Astrocyte (in vitro differentiated cells and primary cell): Measurements from ENCODE around the gene PPA1. TPM values are rescaled to one million over a fixed set of nuclear protein-coding genes. Genes with fewer than 3 reads are reported as not detected.
"Not testable (repeated sequence)": the region's sequence is repeated elsewhere in the genome, so short reads cannot be mapped to it uniquely, and the experiment has no call there.

Experiments
- DNase-seq: peaks from one replicate; pipeline ENCODE4 v3.0.0-alpha.2; 2010; ENCODE audit warnings: low read depth
- FAIRE-seq: peaks from 2 replicates; lab custom pipeline; 2011; peaks lifted over from hg19 to GRCh38; lab: Jason Lieb, UNC
- H2AFZ ChIP-seq: 2 replicates; pipeline ENCODE4 v1.6.0; 2012; ENCODE audit warnings: low read depth, low read length, inconsistent platforms
- H3K27ac ChIP-seq: 2 replicates; pipeline ENCODE4 v1.5.1; 2011; ENCODE audit warnings: low read depth, low read length, inconsistent platforms
- H3K27me3 ChIP-seq: 2 replicates; pipeline ENCODE4 v1.6.0; 2011; ENCODE audit warnings: low read length, inconsistent platforms; ENCODE audit not compliant: insufficient read depth
- H3K36me3 ChIP-seq: 2 replicates; pipeline ENCODE4 v1.5.1; 2011; ENCODE audit warnings: low read length, inconsistent platforms; ENCODE audit not compliant: insufficient read depth
- H3K4me1 ChIP-seq: 2 replicates; pipeline ENCODE4 v1.5.1; 2011; ENCODE audit warnings: low read length, inconsistent platforms; ENCODE audit not compliant: insufficient read depth
- H3K4me2 ChIP-seq: 2 replicates; pipeline ENCODE4 v1.6.0; 2012; ENCODE audit warnings: low read length, inconsistent platforms
- H3K4me3 ChIP-seq: 2 replicates; pipeline ENCODE4 v1.5.1; 2011; ENCODE audit warnings: low read depth, mild to moderate bottlenecking, low read length, inconsistent platforms; ENCODE audit not compliant: insufficient read depth
- H3K79me2 ChIP-seq: 2 replicates; pipeline ENCODE4 v1.6.0; 2012; ENCODE audit warnings: mild to moderate bottlenecking, low read length, inconsistent platforms; ENCODE audit not compliant: insufficient read depth
- H3K9ac ChIP-seq: 2 replicates; pipeline ENCODE4 v1.6.0; 2012; ENCODE audit warnings: mild to moderate bottlenecking, low read length, inconsistent platforms
- H3K9me3 ChIP-seq: 2 replicates; pipeline ENCODE4 v1.5.1; 2012; ENCODE audit warnings: low read depth, mild to moderate bottlenecking, low read length, inconsistent platforms; ENCODE audit not compliant: insufficient read depth
- H4K20me1 ChIP-seq: 2 replicates; pipeline ENCODE4 v1.6.0; 2012; ENCODE audit warnings: low read length, inconsistent platforms; ENCODE audit not compliant: insufficient read depth
- H3K27ac Mint-ChIP-seq: one replicate; pipeline ENCODE4 v1.8.0; 2021; ENCODE audit warnings: mild to moderate bottlenecking, mixed read lengths; ENCODE audit not compliant: unreplicated experiment
- H3K27me3 Mint-ChIP-seq: one replicate; pipeline ENCODE4 v1.8.0; 2021; ENCODE audit warnings: low read depth, mixed read lengths; ENCODE audit not compliant: unreplicated experiment
- H3K36me3 Mint-ChIP-seq: one replicate; pipeline ENCODE4 v1.8.0; 2021; ENCODE audit warnings: low read depth, mixed read lengths; ENCODE audit not compliant: unreplicated experiment
- H3K4me1 Mint-ChIP-seq: one replicate; pipeline ENCODE4 v1.8.0; 2021; ENCODE audit warnings: low read depth, mixed read lengths; ENCODE audit not compliant: unreplicated experiment
- H3K4me3 Mint-ChIP-seq: one replicate; pipeline ENCODE4 v1.8.0; 2021; ENCODE audit warnings: mild to moderate bottlenecking, moderate library complexity, mixed read lengths; ENCODE audit not compliant: unreplicated experiment
- H3K9me3 Mint-ChIP-seq: one replicate; pipeline ENCODE4 v1.8.0; 2021; ENCODE audit warnings: mild to moderate bottlenecking, mixed read lengths; ENCODE audit not compliant: unreplicated experiment
- EZH2 ChIP-seq: IDR thresholded peaks from 2 replicates; pipeline ENCODE4 v1.6.1; 2012; ENCODE audit warnings: mild to moderate bottlenecking, low read length, inconsistent platforms; ENCODE audit not compliant: insufficient read depth
- total RNA-seq: library from RNA; stranded (reverse); gene quantifications from 2 replicates; pipeline ENCODE4 v1.2.1, GENCODE V29; 2021
- TF ChIP-seq, protein P1 (sequence below): IDR thresholded peaks from 2 replicates; pipeline ENCODE4 v1.5.1; 2011; ENCODE audit warnings: low read depth, mild to moderate bottlenecking, inconsistent platforms, low read length, moderate library complexity; ENCODE audit not compliant: insufficient read depth

PPA1 gene
- total RNA-seq, 1 donor from 2014 or later = 108 TPM

DNA sequence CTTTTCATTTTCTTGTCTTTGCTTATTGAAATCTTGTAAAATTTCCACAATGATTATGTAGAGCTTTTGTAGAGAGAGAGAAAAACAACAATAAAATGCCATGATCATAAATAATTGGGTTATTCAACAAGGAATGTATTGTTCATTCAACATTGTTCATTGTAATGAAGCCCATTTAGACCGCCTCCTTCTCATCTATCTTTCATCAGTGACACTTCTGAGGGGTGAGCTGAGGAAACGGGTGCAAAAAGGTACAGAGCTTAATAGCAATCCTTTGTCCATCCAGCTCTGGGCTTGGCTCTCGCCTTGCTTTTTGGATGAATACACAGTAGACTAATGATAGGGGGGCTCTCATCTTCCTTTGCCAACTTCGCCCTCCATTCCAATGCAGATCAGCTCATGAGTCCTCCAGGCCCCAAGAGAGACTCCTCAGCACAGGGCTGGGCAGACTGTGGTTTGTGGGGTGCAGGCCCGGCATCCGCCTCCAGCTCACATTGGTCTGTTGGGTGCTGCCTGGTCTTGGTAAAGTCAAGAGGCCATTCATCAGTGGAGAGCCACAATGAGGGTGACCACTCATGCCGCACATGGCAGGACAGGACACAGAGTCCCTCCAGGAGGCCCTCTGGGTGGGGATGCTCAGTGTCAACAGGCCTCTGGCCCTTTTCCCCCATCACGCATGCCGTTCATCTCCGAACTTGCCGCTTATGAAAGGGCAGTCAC lies 17.9 kb upstream of the PPA1 start:
- Mint-ChIP-seq H3K27me3 (peaks cover 16% of the 10 kb centered on the region), H3K27ac (no peak overlapping the region), H3K9me3 (peaks cover 3% of the 10 kb centered on the region)

DNA sequence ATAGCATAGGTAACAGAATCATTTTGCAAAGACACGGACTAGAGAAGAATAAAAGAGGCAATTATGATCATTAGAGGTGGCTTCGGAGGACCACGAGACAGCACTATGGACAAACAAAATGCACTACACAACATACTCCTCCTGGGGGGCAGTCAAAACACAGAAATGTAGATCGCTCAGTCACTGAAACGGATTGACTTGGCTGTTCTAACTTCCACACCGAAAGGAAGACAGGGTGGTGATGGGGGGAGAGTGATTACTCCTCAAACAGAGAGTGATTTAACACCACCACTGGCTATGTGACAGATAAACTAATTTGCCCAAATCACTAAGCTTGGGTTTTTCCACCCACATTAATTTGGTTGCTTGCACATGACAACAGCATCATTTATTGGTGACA lies 14.1 kb upstream of the PPA1 start:
- H3K9me3 Mint-ChIP-seq = no peaks in the 10 kb centered on the region
- H3K4me3 ChIP-seq = no peak overlapping the region
- H3K27ac Mint-ChIP-seq = no peak overlapping the region
- no peak overlapping the region for H3K9ac ChIP-seq
- no peak for FAIRE-seq
- no peaks in the 10 kb centered on the region for H3K36me3 ChIP-seq
- H3K4me3 Mint-ChIP-seq = no peak overlapping the region
- H3K4me1 ChIP-seq = no peaks in the 10 kb centered on the region
- TF ChIP-seq EZH2 = no peak
- TF ChIP-seq, protein P1, sequence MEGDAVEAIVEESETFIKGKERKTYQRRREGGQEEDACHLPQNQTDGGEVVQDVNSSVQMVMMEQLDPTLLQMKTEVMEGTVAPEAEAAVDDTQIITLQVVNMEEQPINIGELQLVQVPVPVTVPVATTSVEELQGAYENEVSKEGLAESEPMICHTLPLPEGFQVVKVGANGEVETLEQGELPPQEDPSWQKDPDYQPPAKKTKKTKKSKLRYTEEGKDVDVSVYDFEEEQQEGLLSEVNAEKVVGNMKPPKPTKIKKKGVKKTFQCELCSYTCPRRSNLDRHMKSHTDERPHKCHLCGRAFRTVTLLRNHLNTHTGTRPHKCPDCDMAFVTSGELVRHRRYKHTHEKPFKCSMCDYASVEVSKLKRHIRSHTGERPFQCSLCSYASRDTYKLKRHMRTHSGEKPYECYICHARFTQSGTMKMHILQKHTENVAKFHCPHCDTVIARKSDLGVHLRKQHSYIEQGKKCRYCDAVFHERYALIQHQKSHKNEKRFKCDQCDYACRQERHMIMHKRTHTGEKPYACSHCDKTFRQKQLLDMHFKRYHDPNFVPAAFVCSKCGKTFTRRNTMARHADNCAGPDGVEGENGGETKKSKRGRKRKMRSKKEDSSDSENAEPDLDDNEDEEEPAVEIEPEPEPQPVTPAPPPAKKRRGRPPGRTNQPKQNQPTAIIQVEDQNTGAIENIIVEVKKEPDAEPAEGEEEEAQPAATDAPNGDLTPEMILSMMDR = no peak
- no peak overlapping the region for H2AFZ ChIP-seq
- H3K4me2 ChIP-seq = no peak overlapping the region
- H3K9me3 ChIP-seq = no peaks in the 10 kb centered on the region
- H4K20me1 ChIP-seq = no peaks in the 10 kb centered on the region
- no peak overlapping the region for H3K27ac ChIP-seq
- H3K4me1 Mint-ChIP-seq = no peaks in the 10 kb centered on the region
- peaks cover 29% of the 10 kb centered on the region for H3K27me3 Mint-ChIP-seq
- H3K36me3 Mint-ChIP-seq = no peaks in the 10 kb centered on the region
- no peak for DNase-seq
- peaks cover 45% of the 10 kb centered on the region for H3K27me3 ChIP-seq
- no peaks in the 10 kb centered on the region for H3K79me2 ChIP-seq

More for the DNA sequence above, 17.9 kb upstream of the PPA1 start:
- FAIRE-seq (no peak), DNase-seq (no peak)
- no peaks in the 10 kb centered on the region for H4K20me1 ChIP-seq
- no peaks in the 10 kb centered on the region for H3K36me3 ChIP-seq
- no peak overlapping the region for H3K9ac ChIP-seq
- peaks cover 10% of the 10 kb centered on the region for H3K4me1 ChIP-seq
- Mint-ChIP-seq H3K4me1 (no peaks in the 10 kb centered on the region), H3K36me3 (peaks cover 1% of the 10 kb centered on the region), H3K4me3 (no peak overlapping the region)
- no peak overlapping the region for H3K27ac ChIP-seq
- H3K4me3 ChIP-seq = no peak overlapping the region
- H3K4me2 ChIP-seq = no peak overlapping the region
- H3K79me2 ChIP-seq = no peaks in the 10 kb centered on the region
- H2AFZ ChIP-seq = no peak overlapping the region
- TF ChIP-seq, protein P1 = no peak
- no peak for TF ChIP-seq EZH2
- peaks cover 43% of the 10 kb centered on the region for H3K27me3 ChIP-seq
- no peaks in the 10 kb centered on the region for H3K9me3 ChIP-seq

DNA sequence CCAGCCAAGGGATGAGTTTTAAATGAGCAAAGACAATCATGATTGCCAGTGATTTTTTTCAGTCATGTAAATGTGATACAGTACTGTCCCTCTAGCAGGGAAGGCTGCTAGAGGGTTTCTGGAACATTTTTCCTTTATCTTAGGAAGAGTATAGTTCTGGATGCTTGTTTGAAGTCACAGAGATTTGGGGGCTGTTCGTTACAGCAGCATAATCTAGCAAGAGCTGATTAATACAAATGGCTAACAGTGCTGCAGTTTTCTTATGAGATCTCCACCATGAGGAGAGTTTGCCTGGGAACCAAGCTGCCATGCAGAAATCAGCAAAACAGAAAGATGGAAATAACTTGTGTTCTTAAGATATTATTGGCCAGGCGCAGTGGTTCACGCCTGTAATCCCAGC lies 7.9 kb upstream of the PPA1 start:
- Mint-ChIP-seq H3K27ac (no peak overlapping the region), H3K4me3 (no peak overlapping the region), H3K9me3 (peaks cover 14% of the 10 kb centered on the region), H3K27me3 (peaks cover 23% of the 10 kb centered on the region), H3K4me1 (no peaks in the 10 kb centered on the region), H3K36me3 (no peaks in the 10 kb centered on the region)
- no peaks in the 10 kb centered on the region for H4K20me1 ChIP-seq
- FAIRE-seq = no peak
- H3K9ac ChIP-seq = no peak overlapping the region
- peaks cover 4% of the 10 kb centered on the region for H3K9me3 ChIP-seq
- H3K4me1 ChIP-seq = no peaks in the 10 kb centered on the region
- no peak overlapping the region for H3K27ac ChIP-seq
- DNase-seq = no peak
- TF ChIP-seq, protein P1 = no peak
- TF ChIP-seq EZH2 = no peak
- no peaks in the 10 kb centered on the region for H3K36me3 ChIP-seq
- no peak overlapping the region for H2AFZ ChIP-seq
- H3K79me2 ChIP-seq = no peaks in the 10 kb centered on the region
- H3K27me3 ChIP-seq = peaks cover 29% of the 10 kb centered on the region
- no peak overlapping the region for H3K4me3 ChIP-seq
- no peak overlapping the region for H3K4me2 ChIP-seq

DNA sequence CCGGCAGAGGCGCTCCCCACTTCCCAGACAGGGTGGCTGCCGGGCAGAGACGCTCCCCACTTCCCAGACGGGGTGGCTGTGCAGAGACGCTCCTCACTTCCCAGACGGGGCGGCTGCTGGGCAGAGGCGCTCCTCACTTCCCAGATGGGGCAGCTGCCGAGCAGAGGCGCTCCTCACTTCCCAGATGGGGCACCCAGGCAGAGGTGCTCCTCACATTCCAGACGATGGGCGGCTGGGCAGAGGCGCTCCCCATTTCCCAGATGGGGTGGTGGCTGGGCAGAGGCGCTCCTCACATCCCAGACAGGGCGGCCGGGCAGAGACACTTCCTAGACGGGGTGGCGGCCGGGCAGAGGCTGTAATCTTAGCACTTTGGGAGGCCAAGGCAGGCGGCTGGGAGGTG lies 6.8 kb upstream of the PPA1 start:
- not testable (repeated sequence) for H3K79me2 ChIP-seq, H3K27ac ChIP-seq, H3K4me1 ChIP-seq, H4K20me1 ChIP-seq, H3K4me3 Mint-ChIP-seq, H3K27ac Mint-ChIP-seq, H3K4me3 ChIP-seq, H3K36me3 ChIP-seq, H3K36me3 Mint-ChIP-seq, H3K9ac ChIP-seq, H3K4me2 ChIP-seq, FAIRE-seq, DNase-seq, H3K4me1 Mint-ChIP-seq, H3K9me3 ChIP-seq, H2AFZ ChIP-seq
- H3K27me3 ChIP-seq = peaks cover 19% of the 10 kb centered on the region
- peaks cover 12% of the 10 kb centered on the region for H3K27me3 Mint-ChIP-seq
- H3K9me3 Mint-ChIP-seq = peaks cover 14% of the 10 kb centered on the region
